GM10266 (cell line): Measurements from ENCODE around the gene C4BPB.
A peak's percentile ranks its signal among the peaks of the same experiment; 100 is the strongest.

Experiments used
- DNase-seq: peaks from one replicate; pipeline ENCODE4 v3.0.0; 2012; ENCODE audit errors: extremely low spot score
- CTCF ChIP-seq: IDR thresholded peaks from 2 replicates; pipeline ENCODE4 v1.5.1; 2012; ENCODE audit warnings: mild to moderate bottlenecking, low read depth; ENCODE audit not compliant: control insufficient read depth, insufficient read depth; ENCODE audit errors: missing control alignments

Gene C4BPB

GRCh38 chr1:207049054-207049453, 39.6 kb upstream of the C4BPB start:
- DNase-seq = no peak
- no peak for TF ChIP-seq CTCF

- no peak for DNase-seq
- TF ChIP-seq CTCF = no peak
These were observed 39.1 kb upstream of the C4BPB start for GRCh38 chr1:207049514-207049913.

GRCh38 chr1:207049974-207050391, 38.7 kb upstream of the C4BPB start:
- peak; percentile 66 for TF ChIP-seq CTCF
- peak; percentile 58 for DNase-seq

GRCh38 chr1:207050480-207051190, 38.0 kb upstream of the C4BPB start:
- peak; percentile 86 for DNase-seq
- no peak for TF ChIP-seq CTCF

GRCh38 chr1:207051191-207051943, 37.3 kb upstream of the C4BPB start, which contains the start of gene YOD1:
TSS of gene YOD1 (minus strand) at chr1:207051208. CDS start at chr1:207051030, 178 bp downstream.
- TF ChIP-seq CTCF = no peak
- DNase-seq = no peak

- no peak for TF ChIP-seq CTCF
- peak; percentile 83 for DNase-seq
These were observed 35.5 kb upstream of the C4BPB start, which contains the start of gene PFKFB2 for GRCh38 chr1:207052911-207053769. TSS of gene PFKFB2 (plus strand) at chr1:207053275. CDS start at chr1:207054718, 1,443 bp downstream.
